ENCODE data around the gene CDH5.

CDH5 gene

DNA sequence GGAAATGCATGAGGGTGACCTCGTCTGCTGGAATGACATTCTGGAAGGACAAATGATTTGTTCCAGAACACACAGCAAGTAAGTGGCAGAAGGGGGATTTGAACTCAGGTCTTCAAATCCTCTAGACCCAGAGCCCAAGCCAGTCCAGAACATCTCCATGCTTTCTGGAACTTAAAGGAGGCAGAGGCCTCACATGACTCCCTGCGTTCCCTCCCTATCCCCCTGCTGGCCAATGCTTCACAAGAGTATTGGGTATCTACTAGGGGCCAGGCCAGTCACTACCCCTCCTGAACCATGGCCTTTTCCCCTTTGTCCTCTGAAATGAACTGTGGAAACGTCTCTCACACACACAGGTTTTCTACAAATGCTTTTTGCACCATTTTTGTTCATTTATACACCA, 53.0 kb downstream of the CDH5 start:
- DNase-seq, result no peak

DNA sequence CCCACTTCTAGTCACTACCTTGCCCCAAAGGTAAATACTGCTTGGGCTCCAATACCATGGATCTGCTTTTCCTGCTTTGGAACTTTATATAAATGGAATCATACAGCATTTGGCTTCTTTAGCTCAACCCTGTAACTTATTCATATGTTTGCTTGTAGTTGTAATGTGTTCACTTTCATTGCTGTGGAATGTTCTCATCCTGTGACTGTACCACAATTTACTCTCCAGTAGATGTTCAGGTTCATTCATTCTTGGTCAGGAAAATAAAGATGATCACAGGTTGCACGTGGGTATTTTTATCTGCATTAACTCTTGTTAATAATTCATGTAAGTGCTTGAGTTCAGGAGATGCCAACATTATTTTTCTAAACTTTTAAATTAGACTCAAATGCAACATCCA, 53.9 kb downstream of the CDH5 start:
- DNase-seq, result no peak

DNA sequence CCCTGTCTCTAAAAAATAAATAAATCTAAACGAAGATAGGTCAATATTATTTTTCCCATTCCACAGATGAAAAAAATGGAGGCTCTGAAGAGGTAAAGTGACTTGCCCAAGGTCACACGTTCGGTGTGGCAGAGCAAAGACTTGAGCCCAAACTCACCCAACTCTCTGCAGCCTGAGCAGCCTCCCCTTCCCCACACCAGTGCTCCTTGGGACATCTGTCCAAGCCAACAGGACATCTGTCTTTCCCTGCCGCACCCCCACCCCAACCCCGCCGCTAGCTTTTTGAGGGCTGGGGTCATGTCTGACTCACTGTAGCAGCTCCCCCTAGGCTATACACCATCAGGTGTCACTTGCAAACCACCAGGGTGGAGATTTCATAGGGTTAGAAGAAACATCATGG, 55.4 kb downstream of the CDH5 start:
- DNase-seq, result no peak

DNA sequence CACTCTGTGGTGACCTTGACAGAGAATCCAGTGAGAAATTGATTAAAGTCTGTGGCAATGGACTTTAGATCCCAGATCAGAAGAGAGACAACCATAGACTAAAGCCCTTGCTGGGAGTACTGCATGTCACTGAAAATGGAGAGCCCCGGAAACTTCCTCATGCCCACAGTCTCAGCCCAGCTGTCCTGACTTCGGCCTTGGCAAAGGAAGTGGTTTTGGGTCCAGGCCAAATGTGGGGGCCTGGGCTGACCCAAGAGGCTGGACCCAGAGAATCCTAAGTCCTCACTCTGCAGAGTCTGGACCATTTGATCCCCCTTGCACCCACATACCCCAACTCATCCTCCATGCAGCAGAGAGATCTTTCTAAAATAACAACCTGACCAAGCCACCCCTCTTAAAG, 55.9 kb downstream of the CDH5 start:
- no peak for DNase-seq

DNA sequence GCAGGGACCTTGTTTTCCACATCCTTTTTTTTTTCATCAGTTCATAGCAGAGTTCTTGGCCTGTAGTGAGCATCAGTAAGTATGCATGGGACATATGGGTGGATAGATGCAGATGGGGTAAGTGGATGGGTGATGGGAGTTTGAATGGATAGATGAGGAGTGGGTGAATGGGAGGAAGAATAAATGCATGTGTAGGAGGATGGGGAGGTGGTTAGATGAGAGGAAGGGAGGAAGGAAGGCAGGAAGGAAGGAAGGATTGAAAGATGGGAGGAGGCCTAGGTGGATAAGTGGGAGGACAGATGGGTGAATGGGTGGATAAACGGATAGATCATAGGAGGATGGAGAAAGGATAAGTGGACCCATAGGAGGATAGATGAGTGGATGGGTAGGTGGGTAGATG, 56.7 kb downstream of the CDH5 start:
- no peak for DNase-seq

DNA sequence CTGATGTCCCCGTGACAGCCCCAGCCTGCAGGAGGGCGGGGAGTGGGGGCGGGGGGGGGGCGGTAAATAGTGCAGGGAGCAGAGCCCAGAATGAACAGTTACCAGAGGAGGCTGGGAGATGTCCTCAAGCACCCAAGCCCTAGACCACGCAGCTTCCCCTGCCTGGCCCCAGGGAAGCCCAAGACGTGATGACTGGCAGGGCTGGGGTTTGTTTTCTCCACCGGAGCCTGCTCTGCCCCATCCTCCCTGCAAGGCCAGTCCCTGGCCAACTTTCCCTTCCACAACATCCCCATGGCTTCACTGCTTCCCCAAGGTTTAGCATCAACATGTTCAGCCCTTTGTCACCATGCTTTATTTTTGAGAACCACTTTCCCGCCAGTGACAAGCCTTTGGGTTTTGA, 59.2 kb downstream of the CDH5 start:
- no peak for DNase-seq

DNA sequence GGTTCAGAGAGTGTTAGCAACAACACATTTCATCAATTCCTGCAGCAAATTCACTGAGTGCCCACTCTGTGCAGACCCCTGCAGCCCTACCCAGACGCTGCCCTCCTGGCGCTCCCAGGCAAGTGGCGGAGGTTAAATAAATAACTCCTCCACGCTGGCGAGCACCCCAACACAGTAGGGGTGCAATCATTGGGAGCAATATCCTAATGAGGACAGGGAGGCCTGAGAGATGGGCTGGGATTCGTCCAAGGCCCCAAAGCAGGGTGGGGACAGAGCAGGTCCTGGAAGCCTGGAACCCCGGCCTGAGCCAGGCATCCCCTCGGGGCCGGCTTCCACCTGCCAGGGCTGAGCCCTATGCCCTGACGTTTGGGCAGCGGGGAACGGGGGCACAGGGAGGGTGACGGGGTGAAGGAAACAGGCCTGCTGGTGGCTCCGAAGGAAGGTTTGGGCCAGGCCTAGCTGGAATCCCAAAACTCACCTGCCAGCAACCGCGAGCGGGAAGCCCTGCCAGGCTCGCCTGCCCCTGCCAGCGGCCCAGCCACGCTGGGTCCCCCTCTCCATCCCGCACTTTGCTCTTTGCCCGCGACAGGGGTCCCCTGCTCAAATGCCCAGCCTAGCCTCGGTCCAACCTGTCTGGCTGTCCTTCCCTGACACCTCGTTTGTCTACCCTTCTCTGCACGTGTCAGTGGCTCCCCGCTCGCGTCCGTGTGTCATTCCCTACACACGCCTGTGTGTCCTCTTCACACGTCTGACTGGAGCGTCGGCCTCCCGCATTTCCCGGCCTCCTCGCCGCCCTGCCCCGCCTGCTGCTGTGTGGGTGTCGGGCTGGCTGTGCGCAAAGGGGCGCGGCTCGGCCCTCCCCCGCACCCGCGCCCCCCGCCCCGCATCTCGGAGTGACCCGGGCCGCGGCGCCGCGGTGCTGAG, 59.9 kb downstream of the CDH5 start:
- no peak for DNase-seq

DNA sequence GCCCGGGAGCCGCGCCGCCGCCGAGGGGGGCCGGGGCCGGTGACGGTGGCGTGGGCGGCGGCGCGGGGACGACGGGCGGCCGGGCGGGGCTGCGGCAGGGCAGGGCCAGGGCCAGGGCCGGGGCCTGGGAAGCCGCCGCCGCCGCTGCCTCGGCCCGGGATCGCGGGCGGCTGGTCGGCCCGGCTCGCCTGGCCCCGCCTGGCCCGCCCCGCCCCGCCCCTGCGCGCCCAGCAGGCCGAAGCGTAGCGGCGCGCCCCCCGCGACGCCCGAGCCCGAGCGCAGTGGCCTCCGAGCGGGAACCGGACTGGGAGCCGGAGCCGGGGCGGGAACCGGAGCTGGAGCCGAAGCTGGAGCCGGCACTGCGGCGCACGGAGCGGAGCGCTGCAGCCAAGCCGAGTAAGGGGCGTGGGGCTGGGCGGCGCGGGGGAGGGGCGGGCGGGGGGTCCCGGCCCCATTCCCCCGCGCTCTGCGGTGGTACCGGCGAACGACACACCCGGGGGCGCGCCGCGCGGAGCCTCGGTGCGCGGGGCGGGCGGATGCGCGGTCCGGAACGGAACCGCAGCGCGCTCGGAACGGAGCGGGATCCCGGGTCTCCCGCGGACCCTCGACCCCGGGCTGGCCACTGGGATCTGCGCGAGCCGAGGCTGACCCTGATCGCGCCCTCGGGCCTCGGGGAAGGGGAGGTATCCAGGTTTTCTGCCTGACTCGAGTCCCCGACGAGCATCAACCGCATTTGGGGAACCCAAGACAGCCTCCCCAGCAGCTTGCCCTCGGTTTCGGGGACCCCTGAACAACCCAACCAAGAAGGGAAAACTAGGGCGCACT, 60.8 kb downstream of the CDH5 start, which contains the start of gene BEAN1:
Gene BEAN1 (plus strand): TSS at position 260 of the 825 bp plus-strand sequence. CDS start 10,382 bp downstream, outside the sequence.
- no peak for DNase-seq

DNA sequence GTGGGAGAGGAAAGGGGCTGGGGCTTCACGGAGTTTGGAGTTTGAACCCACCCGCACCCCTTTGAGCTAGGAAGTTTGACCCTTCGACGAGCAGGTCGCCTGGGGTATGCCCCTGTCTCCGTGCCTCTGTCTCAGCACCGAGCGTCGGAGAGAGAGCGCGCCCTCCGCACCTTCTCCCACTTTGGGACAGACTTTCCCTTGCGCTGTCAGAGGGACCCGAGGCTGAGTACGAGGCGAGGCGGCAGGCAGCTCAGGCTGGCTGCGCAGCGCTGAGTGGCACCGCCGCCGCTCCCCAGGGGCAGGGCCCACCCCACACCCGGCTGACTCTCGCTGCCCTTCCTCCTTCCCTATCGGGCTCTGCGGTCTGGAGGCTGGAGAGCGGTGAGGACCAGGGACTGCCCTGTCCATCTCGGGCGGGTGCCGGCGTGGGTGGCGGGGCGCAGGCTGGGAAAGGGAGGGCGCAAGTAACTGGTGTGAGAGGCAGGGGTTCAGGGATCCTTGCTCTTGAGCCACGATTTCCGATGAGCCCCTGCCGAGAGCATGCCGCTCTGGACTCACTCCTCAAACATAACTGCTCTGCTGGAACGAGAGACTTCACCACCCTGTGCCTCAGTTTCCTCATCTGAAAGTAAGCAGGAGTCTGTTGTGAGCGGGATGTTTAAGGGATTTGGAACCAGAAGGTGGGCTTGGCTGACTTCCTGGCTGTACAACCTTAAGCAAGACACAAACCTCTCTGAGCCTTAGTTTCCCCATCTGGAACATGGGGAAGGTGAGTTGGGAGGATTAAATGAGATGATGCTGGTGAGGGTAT, 61.6 kb downstream of the CDH5 start:
- DNase-seq, result no peak

DNA sequence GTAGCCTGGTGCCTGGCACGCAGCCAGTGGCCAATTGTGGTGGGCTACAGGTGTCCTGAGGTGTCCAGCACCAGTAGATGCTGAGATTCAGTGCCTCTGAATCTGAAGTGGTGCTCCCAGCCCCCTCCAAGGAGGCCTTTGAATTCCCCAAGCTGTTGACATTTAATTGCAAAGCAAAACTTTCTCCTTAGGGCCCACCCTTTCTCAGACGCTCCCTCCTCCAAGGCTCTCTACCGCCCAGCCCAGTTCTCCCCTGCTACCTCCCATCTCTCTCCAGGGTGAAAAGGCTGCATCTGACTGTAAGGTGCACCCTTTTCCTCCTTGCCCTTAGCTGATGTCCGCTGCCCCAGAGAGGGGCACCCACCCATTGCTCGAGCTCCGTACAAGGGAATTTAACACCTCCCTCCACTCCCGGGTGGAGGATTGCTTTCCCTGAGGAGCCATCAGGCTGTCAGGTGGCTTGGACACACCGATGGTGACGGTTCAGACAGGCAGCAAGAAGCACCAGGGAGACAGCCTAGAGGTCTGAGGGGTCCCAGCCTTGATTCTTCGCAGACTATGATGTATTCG, 62.3 kb downstream of the CDH5 start:
- no peak for DNase-seq

DNA sequence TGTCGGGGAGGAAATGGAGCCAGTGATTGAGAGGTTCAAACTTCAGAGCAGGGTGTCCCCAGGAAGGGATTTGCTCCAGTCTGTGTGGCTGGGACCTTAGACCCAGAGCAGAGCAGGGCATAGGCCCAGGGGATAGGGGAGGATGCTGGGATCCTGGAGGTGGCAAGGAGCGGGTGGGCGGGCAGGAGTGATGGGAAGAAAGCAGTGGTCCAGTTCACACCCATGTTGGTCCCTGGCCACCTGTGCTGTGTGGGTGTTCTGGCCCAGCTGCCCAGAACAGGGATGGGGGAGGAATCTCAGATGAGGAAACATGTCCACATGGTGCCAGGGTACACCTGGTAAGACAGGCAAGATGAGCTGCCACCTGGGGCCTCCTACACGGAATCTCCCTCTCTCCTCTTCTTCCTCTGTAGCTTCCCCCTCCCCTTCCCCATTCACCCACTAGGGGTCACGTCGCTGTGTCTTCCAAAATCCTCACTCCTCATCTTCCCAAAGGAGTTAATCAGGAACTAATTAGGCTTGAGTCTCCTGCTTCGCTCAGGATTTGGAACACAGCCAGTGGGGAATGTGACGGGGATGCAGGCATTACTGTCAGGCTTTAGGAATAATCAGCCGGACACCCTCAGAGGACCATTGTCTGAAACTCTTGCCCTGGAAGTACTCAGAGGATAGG, 62.9 kb downstream of the CDH5 start:
- no peak for DNase-seq

DNA sequence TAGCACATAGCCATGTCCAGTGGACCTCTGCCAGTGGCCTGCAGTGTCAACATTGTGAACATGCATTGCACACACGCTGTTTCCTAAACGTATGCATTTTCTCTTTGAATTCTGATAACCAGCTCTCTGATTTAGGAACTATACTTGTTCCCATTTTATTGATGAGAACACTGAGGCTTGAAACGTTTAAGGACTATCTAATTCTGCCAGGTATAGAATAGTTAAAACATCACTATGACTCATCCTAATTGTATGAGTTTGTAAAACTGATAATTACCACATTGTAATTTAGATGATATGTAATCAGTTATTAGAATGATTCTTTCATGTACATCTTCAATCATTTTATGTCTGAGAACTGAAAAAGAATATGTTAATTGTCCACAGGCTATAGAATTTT, 63.7 kb downstream of the CDH5 start:
- DNase-seq, result no peak

DNA sequence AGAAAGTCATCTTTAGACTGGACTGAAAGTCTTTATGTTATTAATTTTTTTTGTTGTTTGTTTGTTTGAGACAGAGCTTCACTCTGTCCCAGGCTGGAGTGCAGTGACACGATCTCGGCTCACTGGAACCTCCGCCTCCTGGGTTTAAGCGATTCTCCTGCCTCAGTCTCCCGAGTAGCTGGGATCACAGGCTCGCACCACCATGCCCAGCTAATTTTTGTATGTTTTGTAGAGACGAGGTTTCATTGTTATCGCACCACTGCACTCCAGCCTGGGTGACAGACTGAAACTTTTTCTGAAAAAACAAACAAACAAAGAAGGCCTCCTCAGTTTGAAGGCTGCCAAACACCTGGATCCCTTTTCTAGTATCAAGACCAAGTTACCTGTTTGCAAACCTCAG, 65.3 kb downstream of the CDH5 start:
- no peak for DNase-seq

DNA sequence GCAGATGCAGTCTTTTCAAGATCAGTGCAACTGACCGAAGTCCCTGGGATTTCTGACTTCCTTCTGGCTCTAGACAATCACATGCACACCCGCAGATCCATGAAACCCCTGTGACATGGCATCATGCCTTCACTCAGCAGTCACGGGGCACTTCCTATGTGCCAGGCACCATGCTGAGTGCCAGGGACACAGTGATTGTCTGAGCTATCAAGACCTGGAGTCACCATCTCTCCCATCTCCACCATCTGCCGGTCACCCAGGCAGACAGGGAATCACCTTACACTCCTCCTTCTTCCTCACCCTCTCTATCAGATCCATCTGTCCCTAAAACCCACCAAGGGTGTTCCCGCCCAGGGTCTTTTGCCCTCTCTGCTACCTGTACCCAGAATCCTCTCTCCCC, 65.9 kb downstream of the CDH5 start:
- no peak for DNase-seq

DNA sequence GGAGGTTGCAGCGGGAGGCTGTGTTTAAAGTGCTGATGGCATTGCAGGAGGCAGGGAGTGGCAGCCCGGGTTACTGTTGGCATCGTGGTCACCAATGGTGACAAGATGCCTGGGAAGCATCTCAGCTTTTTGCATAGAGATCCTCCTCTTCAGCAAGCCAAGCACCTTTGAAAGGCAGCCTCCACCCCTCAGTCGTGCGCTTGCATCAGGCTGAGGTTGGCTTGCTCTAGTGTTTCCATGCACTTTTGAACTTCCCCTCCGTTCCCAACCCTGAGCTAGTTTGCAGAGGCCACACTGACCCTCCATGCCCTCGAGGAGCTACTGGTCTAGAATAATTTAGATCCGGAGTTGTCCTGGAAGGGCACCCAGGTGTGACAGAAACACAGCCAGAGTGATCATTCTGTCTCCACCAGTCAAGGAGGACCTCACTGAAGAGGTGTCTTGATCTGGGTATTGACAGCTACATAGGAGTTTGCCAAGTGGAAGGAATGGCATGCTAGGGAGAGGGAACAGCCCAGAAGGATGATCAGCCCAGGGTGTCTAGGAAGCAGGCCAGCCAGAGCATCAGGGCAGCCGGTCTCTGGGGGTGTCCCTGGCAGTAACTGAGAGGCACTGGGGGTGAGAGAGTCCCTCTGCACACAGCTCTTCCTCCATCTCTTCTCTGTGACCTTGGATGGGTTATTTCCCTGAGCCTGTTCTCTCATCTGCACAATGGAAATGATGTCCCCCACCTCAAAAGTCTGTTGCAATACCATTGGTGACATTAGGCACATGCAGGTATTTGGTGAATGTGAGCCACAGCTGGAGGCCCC, 68.3 kb downstream of the CDH5 start:
- no peak for DNase-seq

DNA sequence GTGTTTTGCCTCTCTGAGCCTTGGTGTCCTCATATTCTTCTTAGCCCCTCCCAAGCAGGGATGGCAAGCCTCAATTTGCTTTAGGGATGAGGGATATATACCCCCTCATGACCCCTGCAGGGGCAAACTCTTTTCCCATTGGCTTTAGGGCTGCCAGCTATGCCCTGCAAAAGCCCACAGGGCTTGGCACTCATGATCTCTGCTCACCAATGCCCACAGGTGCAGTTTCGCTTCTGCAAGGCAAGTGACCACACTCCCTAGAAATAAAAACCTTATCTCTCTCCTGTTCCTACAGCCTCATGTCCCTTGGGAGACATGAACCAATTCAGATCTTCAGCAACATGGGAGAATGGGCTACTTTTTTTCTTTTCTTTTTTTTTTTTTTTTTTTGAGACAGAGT, 69.4 kb downstream of the CDH5 start:
- DNase-seq, result no peak

DNA sequence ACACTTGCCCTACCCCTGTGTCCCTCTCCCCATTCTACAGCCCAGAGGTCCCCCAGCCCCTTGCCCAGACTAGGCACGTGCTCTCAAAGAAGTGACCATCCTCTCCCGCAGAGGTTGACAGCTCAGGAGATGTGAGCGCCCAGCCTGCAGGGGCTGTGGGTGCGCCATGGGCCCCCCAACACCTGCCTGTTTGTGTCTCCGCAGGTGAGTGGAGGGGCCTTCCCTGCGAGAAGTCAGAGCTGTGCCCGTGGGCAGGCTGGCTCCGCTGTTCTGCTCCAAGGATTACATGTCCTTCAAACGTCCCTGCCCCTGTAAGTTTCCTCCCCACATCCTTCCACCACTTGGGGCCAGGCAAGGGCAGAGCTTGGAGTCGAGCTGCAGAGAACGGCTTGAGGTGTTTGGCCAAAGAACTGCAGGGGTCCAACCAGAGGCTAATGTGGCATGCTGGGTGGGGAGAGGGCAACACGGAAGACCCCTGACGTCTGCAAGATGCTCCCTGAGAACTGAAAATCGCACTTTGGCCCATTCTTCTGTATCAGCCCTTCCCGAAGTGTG, 71.0 kb downstream of the CDH5 start:
- no peak for DNase-seq

DNA sequence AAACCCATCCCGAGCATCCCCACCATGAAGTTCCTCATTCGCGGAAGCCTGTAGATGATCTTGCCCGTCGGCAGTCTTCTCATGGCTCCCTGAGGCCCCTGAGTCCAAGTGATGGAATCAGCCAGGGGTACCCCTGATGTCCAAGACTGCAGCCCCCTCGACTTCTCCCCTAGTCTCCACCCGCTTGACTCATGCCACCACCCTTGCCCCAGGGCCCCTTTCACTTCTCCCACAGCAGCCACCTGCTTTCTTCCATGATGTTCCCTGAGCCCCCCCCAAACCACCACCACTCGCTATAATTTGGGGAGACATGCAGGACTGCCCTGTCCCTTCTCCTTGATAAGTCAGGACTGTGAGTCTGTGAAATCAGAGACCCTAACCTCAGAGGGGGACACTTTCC, 72.0 kb downstream of the CDH5 start:
- no peak for DNase-seq

DNA sequence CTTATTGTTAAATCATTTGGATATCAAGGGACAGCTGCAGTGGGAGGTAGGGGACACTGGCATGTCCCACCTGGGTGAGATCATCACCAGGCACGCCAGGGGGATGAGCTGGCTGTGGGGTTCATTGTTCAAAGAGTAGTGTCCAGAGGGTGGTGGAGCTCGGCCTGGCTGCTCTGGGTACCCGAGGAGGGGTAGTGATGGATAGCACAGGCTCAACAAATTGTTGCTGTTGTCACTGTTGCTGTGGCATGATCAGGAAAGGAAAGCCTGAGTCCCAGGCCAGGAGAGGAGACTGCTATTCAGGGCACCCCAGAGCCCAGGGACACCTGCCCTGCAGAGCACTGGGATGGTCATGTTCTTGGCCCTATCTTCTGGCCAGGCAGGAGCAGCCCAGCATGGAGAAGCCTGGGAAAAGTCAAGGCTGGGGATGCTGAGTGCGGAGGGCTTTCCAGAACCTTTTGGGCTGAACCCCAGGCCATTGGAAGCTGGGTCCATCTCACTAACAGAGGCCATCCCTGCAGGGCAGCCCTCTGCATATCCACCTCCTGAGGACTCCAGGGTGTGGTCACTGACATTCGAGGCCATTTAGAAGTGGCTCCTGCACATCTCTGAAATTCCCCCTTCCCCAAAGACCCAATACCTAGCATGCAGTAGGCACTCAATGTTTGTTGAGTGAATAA, 72.7 kb downstream of the CDH5 start:
- DNase-seq, result no peak

DNA sequence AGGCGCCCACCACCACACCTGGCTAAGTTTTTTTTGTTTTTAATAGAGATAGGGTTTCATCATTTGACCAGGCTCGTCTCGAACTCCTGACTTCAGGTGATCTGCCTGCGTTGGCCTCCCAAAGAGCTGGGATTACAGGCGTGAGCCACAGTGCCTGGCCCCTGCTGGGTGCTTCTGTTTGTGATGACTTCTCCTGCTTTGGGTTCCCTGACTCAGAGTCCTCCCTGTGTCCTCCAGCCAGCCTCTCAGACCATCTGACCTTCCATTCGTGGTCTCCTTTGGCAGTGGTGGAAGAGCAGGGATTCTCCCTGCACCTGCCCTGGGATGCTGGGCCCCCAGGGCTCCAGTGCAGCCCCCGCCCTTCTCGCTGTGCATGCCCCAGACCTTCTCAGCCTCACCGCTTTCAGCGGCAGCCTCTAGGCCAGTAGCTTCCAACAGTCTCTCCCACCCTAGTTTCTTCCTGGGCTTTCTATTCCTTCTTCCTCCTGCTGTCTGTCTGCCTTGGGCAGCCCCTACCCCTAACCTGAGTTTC, 73.8 kb downstream of the CDH5 start:
- no peak for DNase-seq

Measured in NCI-H1930 (cell line).